ENCODE data around the gene THEMIS.
"Not testable (repeated sequence)": the region's sequence is repeated elsewhere in the genome, so short reads cannot be mapped to it uniquely, and the experiment has no call there.

THEMIS gene

GRCh38 chr6:127793396-127793795, 107.5 kb downstream of the THEMIS start:
- DNase-seq: no peak

- no peak for DNase-seq
Measured at GRCh38 chr6:127792616-127793015, 108.2 kb downstream of the THEMIS start.

GRCh38 chr6:127791779-127792528, 108.9 kb downstream of the THEMIS start:
- DNase-seq: no peak

GRCh38 chr6:127790571-127790970, 110.3 kb downstream of the THEMIS start:
- DNase-seq: no peak

- DNase-seq: no peak
Measured at GRCh38 chr6:127786109-127786508, 114.7 kb downstream of the THEMIS start.

- peak; percentile 19 for DNase-seq
Measured at GRCh38 chr6:127784468-127784867, 116.4 kb downstream of the THEMIS start.

- DNase-seq: not testable (repeated sequence)
Measured at GRCh38 chr6:127781636-127782272, 119.1 kb downstream of the THEMIS start.

- peak; percentile 14 for DNase-seq
Measured at GRCh38 chr6:127776320-127776719, 124.5 kb downstream of the THEMIS start.

- DNase-seq: no peak
Measured at GRCh38 chr6:127775371-127775770, 125.5 kb downstream of the THEMIS start.

GRCh38 chr6:127768745-127769144, 132.1 kb downstream of the THEMIS start:
- DNase-seq: no peak

- DNase-seq: no peak
Measured at GRCh38 chr6:127768223-127768622, 132.6 kb downstream of the THEMIS start.

- no peak for DNase-seq
Measured at GRCh38 chr6:127765949-127766348, 134.9 kb downstream of the THEMIS start.

GRCh38 chr6:127762284-127762683, 138.6 kb downstream of the THEMIS start:
- DNase-seq: no peak

- DNase-seq: no peak
Measured at GRCh38 chr6:127761084-127761483, 139.8 kb downstream of the THEMIS start.

GRCh38 chr6:127749095-127749494, 151.8 kb downstream of the THEMIS start:
- DNase-seq: no peak

GRCh38 chr6:127748290-127748689, 152.6 kb downstream of the THEMIS start:
- DNase-seq: no peak

GRCh38 chr6:127738423-127738822, 162.4 kb downstream of the THEMIS start:
- no peak for DNase-seq

- DNase-seq: no peak
Measured at GRCh38 chr6:127737768-127738167, 163.1 kb downstream of the THEMIS start.

GRCh38 chr6:127737009-127737486, 163.8 kb downstream of the THEMIS start:
- DNase-seq: peak; percentile 31

- no peak for DNase-seq
Measured at GRCh38 chr6:127732927-127733326, 167.9 kb downstream of the THEMIS start.

- no peak for DNase-seq
Measured at GRCh38 chr6:127727260-127727953, 173.5 kb downstream of the THEMIS start.

- no peak for DNase-seq
Measured at GRCh38 chr6:127725821-127726220, 175.0 kb downstream of the THEMIS start.

GRCh38 chr6:127718694-127719093, 182.2 kb downstream of the THEMIS start:
- no peak for DNase-seq

GRCh38 chr6:127717384-127717783, 183.5 kb downstream of the THEMIS start:
- DNase-seq: no peak
